GM21360 (cell line): Measurements from ENCODE around the gene CRB1.

Source experiments
- ATAC-seq: cut with Tn5 transposase; IDR thresholded peaks from one replicate; pipeline ENCODE4 v1.9.1; 2021; ENCODE audit warnings: mild to moderate bottlenecking, moderate library complexity; ENCODE audit not compliant: unreplicated experiment

CRB1 gene

GRCh38 chr1:197510691-197511378 lies 242.8 kb downstream of the CRB1 start:
- ATAC-seq = no peak

- ATAC-seq = no peak
Measured at GRCh38 chr1:197515421-197515820, 247.4 kb downstream of the CRB1 start.

- no peak for ATAC-seq
Measured at GRCh38 chr1:197519741-197520334, 251.8 kb downstream of the CRB1 start.

GRCh38 chr1:197521118-197521739 lies 253.2 kb downstream of the CRB1 start:
- ATAC-seq = peak; percentile 80

- ATAC-seq = no peak
Measured at GRCh38 chr1:197526736-197527371, 258.8 kb downstream of the CRB1 start.
